Left lobe of liver (tissue), 2 donors: Measurements from ENCODE around the gene DNAJB13. TPM values are rescaled to one million over a fixed set of nuclear protein-coding genes. Genes with fewer than 3 reads are reported as not detected.
"Not testable (repeated sequence)": the region's sequence is repeated elsewhere in the genome, so short reads cannot be mapped to it uniquely, and the experiment has no call there.

ENCODE experiments used
- ATAC-seq: fragments of 200-7000 bp; cut with Tn5 transposase; one replicate; pipeline ENCODE4 v1.9.1; 2020; ENCODE audit warnings: mild to moderate bottlenecking, moderate library complexity
- DNase-seq: peaks from one replicate; pipeline ENCODE4 v3.0.0-alpha.2; 2020; ENCODE audit warnings: low spot score
- total RNA-seq: library from RNA; stranded (reverse); gene quantifications from one replicate; pipeline ENCODE4 v1.2.1, GENCODE V29; 2021
- donor health status: DM: no; HTN: no; CAD: no; lungs with moderate emphysema.
- donor health status: DM: no; HTN: yes; CAD: no.

DNAJB13 gene
- total RNA-seq, 1 donor from 2014 or later: not detected

DNA sequence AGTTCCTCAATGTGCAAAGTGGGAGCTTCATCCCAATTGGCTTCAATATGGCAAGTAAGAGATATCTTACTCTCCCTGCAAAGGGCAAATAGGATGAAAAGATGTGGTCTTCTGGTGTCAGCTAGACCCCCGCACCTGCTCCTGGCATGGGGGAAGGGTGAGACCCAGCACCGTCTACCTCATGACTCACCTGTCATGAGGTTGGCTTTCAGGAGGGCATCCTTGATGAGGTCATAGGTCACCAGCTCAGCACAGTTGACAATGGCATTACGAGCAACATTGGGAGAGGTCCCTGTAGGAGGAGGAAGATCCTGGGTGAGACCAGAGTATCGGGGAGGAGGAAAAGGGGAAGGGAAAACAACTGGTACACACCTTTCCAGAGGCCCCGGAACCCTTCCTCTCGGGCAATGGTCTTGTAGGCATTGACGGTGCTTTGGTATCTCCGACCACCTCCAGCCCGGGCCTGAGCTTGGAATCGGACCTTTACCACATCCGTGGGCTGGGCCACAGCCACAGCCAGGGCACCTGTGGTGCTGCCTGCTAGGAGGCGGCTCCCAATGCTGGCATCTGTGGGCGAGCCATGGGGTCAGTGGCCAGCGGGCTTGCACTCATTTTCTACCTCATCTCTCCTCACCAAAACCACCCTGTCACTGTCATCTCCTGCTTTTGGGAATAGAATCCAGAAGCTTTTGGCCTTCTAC, 25.8 kb downstream of the DNAJB13 start:
- ATAC-seq (no peak), DNase-seq (no peak)

DNA sequence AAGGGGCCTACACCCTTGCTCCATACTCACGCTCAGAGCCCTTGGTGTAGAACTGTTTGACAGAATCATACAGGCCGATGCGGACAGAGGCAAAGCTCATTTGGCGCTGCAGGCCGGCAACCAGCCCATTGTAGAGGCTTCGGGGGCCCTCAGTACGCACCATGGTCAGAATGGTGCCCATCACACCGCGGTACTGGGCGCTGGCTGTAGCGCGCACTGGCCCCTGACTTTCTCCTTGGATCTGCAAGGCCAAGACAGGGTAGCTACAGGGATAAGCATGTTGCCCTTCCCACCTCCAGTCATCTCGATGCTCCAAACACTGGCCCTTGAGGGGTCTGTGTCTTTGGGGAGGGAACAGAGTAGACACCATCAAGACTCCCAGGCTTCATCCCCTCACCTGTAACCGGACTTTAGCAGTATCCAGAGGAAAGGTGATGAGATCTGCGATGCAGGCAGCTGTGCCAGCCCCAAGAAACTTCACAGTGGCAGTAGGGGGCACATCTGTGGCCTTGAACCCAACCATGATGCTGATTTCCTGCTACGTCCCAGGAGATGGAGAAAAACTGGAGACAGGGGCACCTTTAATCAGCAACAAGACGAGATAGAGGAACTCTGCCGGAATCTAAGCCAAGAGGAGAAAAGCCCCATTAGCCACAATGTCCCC, 27.2 kb downstream of the DNAJB13 start:
- DNase-seq (no peak), ATAC-seq (no peak)

DNA sequence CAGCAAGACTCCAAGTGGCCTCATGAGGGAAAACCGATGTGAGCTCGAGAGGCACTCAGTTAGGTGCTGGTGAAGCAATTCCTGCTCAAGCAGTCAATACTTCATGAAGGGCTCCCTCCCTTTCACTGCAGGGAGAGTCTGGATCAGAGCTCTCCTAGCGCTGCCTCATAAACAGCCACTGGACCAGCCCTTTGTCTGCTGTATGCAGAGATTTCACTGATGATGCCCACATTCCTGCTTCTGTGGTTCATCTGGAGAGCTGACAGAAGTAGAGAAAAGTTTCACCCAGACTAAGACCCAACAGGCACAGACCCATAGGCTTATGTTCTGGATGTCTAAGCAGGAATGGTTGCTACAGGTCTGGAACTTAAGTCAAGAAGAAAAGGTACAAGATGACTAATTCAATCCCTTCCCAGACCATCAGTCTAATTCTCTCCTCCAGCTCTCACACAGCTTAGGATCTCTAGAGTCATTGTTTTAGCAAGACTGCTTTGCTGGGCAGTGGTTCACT, 27.8 kb downstream of the DNAJB13 start:
- no peak for DNase-seq

DNA sequence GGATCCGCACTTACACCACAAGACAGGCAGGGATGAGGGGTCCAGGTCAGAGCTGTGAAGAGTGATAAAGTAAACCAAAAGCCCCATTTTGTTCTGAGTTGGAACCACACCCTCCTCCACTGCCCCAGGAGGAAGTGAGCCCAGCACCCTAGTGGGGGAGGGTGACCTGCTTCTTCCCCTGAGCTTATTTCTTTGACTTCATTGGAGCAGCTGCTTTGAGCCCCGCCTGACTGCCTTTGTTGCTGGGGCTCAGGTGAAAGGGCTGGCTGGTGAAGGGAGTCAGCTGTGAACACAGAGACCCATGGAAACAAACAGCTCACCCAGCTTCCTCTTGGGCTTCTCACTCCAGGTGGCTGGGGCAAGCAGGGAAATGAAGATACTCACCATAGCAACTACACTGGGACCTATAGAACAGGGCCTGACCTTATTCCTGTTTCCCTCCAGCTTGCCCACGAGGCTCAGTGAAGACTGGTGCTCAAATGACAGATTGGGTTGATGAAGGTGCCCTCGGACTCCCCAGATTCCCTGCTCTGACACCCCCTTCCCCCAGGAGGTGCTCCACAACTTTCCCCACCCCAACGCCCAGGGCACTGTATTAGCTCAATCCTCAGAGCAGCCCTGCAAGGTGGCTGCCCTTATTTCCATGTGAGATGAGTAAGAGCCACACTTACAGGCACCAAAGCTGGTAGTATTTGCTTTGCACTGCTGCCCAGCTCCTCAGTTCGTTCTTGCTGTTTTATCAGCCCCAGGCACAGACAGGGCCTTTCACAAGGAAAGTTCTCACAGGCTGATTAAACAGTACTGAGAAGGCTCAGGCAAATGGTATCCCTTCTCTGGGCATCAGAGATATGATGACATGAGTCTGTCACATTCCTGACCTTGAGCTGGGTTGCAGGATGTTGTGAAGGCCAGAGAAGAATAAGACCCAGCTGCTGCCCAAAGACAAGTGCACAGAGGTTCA, 29.5 kb downstream of the DNAJB13 start:
- ATAC-seq: no peak
- no peak for DNase-seq

More for the DNA sequence above, 27.8 kb downstream of the DNAJB13 start:
- no peak for ATAC-seq

DNA sequence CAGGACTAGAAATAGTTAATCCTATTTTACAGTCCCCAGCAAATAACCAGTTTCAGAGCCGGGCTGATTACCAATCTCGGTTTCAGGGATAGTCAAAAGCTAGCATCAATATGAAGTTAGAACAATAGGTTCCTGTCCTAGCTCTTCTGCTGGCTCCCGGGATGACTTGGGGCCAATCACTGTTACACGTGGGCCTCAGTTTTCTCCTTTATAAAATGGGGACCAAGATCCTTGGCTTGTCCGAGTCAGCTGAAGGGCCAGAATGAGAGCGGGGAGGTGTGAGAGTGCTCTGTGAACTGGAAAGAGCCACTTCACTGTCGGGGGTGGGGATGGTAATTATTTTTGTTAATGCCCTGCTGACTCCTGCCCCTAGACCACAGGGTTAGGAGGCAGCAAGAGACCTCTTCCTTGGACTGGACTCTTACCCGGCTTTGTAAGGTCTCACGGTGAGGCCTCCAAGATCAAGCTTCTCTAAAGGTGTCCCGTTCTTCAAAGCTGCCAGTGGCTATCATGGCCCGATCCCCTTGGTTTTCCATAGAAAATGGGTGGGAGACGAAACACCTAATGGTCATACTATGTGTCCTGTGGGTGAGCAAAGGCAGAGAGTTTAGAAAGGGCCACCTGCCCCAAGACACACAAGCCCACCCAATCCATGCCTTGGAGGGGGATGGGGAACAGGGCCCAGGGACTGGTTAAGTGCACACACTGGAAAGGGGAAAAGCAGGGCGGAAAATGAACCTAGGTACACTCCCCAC, 30.4 kb downstream of the DNAJB13 start:
- DNase-seq: no peak
- no peak for ATAC-seq

DNA sequence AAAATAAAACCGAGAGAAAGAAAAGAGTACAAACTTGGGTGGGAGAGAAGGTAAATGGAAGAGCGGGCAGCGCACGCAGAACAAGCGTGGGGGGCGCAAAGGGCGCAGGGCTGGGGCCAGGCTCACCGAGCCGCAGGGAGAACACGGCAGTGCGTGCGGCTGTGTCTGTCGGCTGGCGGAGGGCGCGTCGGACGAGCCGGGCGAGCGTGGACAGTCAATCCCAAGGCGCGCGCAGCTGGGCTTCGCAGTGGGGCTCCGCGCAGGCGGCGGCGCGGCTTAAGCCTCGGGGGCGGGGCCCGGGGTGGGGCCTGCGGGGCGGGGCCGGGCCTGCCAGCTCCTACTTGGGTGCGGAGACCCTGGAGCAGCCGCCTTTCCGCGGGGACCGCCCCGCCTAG, 31.8 kb downstream of the DNAJB13 start, which contains the start of gene UCP2:
Gene UCP2 (minus strand): TSS at position 249 of the 395 bp plus-strand sequence. CDS start 4,465 bp downstream, outside the sequence.
- ATAC-seq (peak; percentile 78), DNase-seq (no peak)

DNA sequence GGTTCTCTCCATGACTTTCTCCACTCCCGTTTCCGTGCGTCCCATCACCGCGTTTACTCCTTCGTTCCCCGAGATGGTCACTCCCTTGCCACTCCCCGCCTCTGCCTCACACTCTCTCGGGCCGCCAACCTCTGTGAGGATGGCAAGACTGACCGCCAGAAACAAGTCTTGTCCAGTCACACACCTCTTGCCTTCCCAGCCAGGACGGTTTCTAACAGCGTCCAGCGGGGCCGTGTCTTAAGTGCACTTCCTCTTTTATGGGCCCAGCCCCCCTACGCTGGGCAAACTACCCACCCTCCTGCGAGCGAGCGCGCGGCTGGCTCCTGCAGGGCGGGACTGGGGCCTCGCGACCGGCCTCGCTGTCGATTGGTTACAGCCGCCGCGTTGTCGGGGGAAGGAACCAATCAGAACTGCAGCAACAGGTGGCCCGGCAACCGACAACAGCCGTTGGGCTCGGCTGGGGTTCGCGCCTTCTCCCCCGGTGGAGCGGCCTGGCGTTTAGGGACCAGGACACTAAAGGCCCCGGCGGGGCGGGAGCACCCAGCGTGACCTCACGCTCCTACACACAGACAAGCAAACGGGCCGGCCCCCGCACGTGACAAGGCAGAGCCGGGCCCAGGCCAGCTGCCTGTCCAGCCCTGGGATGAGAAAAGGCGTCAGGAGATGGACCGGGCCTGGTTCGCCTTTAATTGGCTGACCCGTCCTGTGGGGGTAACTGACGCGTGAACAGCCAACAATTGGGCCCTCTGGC, 32.3 kb downstream of the DNAJB13 start:
- ATAC-seq: peak; percentile 91
- peak; percentile 83 for DNase-seq

DNA sequence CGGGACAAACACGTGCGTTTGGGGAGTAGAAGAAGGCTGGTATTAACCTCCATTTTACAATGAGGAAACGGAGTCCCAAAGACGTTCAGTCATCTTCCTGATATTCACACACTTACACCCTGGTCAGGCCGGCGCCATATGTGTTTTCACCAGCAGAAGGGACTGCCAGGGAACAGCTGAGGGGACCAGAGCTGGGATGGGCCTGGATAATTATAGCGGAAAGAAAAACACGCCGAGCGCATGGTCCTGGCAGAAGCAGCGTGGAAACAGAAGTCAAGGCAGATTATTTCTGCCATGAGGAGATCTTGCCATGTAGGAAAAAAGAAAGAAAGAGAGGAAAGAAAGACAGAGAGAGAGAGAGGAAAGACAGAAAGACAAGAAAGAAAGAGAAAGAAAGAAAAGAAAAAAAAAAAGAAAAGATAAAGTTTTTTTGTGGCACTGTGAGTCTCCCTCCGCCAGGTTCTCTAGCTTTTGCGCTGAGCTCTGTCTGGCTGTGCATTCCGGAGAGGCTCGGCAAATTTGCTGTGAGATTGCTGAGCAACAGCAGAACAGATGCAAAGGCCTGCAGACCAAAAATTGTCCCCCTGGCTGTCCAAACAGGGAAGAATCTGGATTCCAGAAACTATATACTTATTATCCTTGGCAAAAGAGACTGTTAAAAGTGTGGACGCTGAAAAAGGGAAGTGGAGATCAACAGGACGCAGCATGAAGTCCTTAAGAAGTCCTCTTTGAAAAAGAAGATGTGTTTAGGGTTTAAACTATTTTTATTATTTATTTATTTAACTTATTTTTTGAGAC, 33.1 kb downstream of the DNAJB13 start:
- DNase-seq (no peak), ATAC-seq (no peak)

DNA sequence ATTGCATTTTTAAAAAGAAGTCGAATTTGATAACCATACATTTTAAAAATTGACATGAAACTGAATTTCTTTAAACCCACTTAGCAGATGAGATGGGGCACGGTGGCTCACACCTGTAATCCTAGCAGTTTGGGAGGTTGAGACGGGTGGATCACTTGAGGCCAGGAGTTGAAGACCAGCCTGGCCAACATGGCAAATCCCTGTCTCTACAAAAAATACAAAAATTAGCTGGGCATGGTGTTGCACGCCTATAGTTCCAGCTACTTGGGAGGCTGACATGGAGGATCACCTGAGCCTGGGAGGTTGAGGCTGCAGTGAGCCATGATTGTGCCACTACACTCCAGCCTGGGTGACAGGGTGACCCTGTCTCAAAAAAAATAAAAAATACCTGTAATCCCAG, 34.8 kb downstream of the DNAJB13 start:
- DNase-seq, ATAC-seq: not testable (repeated sequence)

DNA sequence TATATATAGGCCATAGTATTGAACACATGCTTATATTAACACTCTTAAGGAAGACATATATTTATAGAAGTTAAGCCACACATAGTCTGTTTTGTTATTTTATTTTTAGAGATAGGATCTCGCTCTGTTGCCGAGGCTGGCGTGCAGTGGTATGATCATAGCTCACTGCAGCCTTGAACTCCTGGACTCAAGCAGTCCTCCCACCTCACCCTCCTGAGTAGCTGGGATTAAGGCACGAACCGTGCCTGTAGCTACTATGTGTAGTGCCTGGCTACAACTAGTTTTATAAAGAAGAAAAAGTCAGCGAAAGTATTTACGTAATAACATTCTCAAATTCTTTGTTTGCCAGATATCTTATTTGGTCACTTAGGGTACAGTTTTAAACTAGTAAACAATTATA, 37.4 kb downstream of the DNAJB13 start:
- no peak for ATAC-seq
- no peak for DNase-seq

DNA sequence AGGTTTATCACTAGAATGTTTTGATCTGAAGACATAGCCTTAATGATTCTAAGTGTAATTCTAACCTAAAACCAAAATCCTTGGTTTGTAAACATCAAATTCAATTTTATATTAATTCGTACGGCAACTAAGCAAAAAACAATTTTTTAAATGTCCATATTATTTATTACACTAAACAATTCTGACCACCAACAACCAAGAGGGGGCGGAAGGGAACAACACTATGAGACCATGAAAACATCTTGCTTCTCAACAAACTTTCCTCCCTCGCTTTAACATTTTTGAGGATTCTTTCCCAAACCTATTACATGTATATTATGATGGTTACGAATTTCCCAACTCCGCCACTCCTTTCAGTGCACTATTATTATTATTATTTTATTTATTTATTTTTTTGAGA, 38.3 kb downstream of the DNAJB13 start:
- DNase-seq (no peak), ATAC-seq (no peak)

DNA sequence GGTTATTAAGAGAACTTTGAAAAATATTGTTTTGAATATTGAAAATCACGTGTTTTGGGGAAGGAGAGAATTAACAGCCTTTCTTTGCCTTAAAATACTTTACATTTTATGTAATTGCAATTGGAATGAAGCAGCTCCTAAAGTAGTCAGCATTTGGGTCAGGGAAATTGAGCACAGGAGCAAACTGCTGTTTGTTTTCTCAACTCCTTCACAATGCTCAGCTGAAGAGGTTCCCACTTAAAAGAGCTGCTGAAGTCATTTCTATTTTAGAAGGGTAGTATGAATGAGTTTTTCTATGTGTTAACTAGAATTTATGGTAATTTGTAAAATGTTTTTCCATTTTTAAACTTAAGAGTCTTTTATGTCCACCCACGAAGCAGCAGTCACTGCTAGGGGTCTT, 39.9 kb downstream of the DNAJB13 start:
- ATAC-seq (no peak), DNase-seq (no peak)

DNA sequence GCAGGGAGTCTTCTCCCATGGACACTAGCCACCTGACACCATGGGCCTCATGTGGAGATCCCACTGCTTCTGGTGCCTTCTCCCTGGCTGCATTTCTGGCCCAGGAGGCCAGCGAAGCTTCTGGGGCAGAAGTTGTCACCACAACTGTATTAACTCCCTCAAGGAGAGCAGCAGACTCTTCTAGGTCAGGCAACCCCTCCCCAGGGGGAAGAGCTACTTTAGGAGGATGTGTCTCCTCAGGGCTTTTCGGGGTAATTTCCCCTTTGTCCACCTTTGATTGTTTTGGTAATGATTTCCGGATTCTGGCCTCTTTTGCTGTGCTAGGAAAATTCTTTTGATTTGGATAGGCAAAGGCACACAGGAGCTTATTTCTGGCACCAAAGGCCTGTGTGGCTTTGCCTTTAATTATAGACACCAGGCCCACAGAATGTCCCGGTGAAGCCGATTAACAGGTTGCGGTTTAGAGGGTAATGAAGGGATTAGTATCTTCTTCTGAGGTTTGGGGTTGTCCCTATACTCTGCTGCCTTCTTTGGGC, 40.7 kb downstream of the DNAJB13 start:
- ATAC-seq: no peak
- DNase-seq: no peak

DNA sequence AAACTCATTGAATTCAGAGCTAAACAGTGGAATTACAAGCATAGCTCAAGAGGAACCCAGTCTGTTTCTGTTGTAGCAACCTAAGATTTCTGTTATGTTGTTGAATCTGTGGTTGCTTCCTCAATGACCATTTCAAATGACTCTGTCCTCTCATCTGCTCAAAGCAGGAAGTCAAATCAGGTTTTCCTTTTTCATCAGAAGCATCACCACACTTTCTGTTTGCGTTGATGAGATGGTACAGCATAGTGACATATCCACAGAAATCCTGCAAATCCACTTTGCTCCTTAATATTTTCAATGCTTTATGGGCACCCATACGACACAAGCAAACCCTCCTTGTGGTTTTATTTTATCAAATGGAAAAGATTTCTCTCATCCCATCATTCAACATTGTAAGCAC, 44.4 kb downstream of the DNAJB13 start:
- DNase-seq (no peak), ATAC-seq (no peak)

DNA sequence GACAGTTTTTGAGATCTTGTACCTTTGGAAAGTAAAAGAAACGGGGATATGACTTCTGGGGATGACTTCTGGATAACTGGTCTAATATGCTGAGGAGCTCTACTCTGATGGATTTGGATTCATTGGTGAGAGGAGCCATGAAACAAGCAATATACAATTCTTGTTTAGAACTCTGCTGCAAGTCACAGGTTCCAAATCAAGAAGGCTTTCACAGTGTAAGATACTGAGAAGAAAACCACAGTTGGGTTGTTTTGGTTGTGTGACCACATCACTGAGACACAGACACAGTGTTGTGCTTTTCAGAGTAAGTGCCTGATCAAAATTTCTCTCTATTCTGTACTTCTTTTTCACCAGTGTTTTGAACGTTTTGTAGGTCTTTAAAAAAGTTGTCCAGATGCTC, 44.9 kb downstream of the DNAJB13 start:
- ATAC-seq (no peak), DNase-seq (no peak)

DNA sequence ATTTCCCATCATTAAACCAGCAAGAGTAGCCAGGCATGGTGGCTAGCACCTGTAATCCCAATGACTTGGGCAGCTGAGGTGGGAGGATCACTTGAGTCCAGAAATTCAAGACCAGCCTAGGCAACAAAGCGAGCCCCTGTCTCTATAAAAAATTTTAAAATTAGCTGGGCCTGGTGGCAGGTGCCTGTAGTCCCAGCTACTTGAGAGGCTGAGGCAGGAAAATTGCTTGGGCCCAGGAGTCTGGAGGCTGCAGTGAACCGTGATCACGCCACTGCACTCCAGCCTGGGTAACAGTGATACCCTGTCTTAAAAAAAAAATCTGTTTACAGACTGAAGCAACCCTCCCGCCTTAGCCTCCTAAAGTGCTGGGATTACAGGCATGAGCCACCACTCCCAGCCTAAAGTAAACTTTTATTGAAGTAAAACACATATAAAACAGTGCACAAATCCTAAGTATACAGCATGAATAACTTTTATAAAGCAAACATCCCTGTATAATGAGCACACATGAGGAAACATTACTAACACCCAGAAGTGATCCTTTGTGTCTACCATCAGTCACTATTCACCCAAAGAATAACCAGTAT, 45.4 kb downstream of the DNAJB13 start:
- DNase-seq: no peak
- ATAC-seq: no peak

DNA sequence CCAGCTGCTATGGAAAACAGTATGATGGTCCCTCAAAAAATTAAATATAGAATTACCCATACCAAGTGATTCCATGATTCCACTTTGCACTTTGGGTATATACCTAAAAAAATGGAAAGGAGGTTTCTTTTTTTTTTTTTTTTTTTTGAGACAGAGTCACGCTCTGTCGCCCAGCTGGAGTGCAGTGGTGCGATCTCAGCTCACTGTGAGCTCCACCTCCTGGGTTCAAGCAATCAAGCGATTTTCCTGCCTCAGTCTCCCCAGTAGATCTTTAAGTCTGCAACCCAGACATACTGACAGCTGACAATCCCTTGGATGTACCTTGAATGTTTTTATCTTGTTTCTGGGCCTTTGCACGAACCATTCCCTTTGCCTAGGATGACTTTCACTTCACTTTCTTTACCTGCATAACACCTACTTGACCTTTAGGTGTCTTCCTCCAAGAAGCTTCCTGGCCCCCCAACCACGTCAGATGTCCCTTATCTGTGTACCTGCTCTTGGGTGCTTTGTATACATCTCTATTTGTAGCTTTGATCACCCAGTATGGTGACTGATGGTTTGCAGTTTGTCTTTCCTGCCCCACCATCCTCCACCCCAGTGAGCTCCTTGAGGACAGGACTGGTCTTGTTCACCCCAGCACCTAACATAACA, 46.4 kb downstream of the DNAJB13 start:
- no peak for ATAC-seq
- no peak for DNase-seq
